ENCODE results near the gene TFDP1.

The TFDP1 gene

GRCh38 chr13:113566227-113566561, 18.4 kb upstream of the TFDP1 start:
- no peaks in the 10 kb centered on the region for H3K36me3 ChIP-seq (ENCODE audit: insufficient read depth, low read length)
- no peaks in the 10 kb centered on the region for H3K79me2 ChIP-seq (ENCODE audit: insufficient read depth, low read length)
- peaks cover 7% of the 10 kb centered on the region; the same call in 1 of the 2 replicates for H4K20me1 ChIP-seq (ENCODE audit: insufficient read depth, low read length)
- ATAC-seq (ENCODE audit: insufficient read depth, low read depth) = no peak
- TF ChIP-seq CTCF (IDR thresholded peaks at IDR 0.05; ENCODE audit: borderline replicate concordance, extremely low read depth, low read length, poor library complexity, severe bottlenecking) (no peak), EZH2 (IDR thresholded peaks at IDR 0.05; ENCODE audit: borderline replicate concordance, low read depth, low read length, severe bottlenecking) (no peak)
- no peak overlapping the region for H3K4me3 ChIP-seq (ENCODE audit: low read depth in 1 of 2, low read length in 2 of 2)
- no peak overlapping the region for H3K9ac ChIP-seq (ENCODE audit: low read depth, low read length)
- H2AFZ ChIP-seq (ENCODE audit: low read depth, low read length) = no peak overlapping the region
- 0 out of 2 replicates have a peak, but pooled peaks cover 3% of the 10 kb centered on the region for H3K4me1 ChIP-seq (ENCODE audit: insufficient read depth, low read length)
- H3K27ac ChIP-seq (ENCODE audit: low read length) = no peak overlapping the region
- H3K9me3 ChIP-seq (ENCODE audit: insufficient read depth, low read length, severe bottlenecking) = no peaks in the 10 kb centered on the region
- H3K27me3 ChIP-seq (ENCODE audit: insufficient read depth, low read length, poor library complexity) = no peaks in the 10 kb centered on the region
- no peak overlapping the region for H3K4me2 ChIP-seq (ENCODE audit: insufficient read depth, low read length)
- no peak for DNase-seq

DNA sequence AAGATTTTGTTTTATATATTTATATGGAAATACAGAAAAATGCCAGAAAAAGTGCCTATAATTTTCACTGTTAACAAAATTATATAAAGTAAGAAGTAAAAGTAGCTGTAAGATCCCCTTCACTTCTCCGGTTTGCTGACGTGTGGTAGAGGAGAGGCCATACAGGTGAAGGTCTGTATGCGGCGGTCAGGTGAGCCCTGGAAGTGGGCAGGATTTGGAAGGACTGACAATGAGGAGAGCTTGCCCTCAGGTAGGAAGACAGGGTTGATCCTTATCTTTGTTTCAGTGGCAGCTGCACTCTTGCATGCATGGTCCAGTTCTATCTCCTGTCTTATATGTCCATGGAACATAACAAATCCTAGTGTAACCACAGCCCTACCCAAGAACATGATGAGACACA, 16.9 kb upstream of the TFDP1 start:
- Histone ChIP-seq H3K36me3 (ENCODE audit: insufficient read depth, low read length) (no peaks in the 10 kb centered on the region), H3K9ac (ENCODE audit: low read depth, low read length) (no peak overlapping the region), H3K4me2 (ENCODE audit: insufficient read depth, low read length) (no peak overlapping the region), H4K20me1 (ENCODE audit: insufficient read depth, low read length) (no peaks in the 10 kb centered on the region; the same call in 1 of the 2 replicates), H3K4me3 (ENCODE audit: low read depth in 1 of 2, low read length in 2 of 2) (no peak overlapping the region), H3K27me3 (ENCODE audit: insufficient read depth, low read length, poor library complexity) (no peaks in the 10 kb centered on the region), H3K9me3 (ENCODE audit: insufficient read depth, low read length, severe bottlenecking) (no peaks in the 10 kb centered on the region), H3K4me1 (ENCODE audit: insufficient read depth, low read length) (no peaks in the 10 kb centered on the region), H2AFZ (ENCODE audit: low read depth, low read length) (no peak overlapping the region), H3K27ac (ENCODE audit: low read length) (no peak overlapping the region), H3K79me2 (ENCODE audit: insufficient read depth, low read length) (no peaks in the 10 kb centered on the region)
- no peak for DNase-seq
- no peak for ATAC-seq (ENCODE audit: insufficient read depth, low read depth)
- TF ChIP-seq CTCF (IDR thresholded peaks at IDR 0.05; ENCODE audit: borderline replicate concordance, extremely low read depth, low read length, poor library complexity, severe bottlenecking) (no peak), EZH2 (IDR thresholded peaks at IDR 0.05; ENCODE audit: borderline replicate concordance, low read depth, low read length, severe bottlenecking) (no peak)

DNA sequence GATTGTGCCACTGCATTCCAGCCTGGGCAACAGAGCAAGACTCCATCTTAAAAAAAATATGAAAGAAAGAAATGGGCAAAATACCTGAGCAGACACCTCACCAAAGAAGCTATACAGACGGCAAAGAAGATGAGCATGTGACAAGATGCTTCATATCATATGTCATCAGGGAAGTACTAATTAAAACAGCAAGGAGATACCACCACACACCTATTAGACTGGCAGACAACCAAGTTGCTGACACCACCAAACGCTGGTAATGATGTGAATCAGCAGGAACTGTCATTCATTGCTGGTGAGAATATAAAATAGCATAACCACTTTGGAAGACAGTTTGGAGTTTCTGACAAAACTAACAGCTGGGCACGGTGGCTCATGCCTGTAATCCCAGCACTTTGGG, 11.5 kb upstream of the TFDP1 start:
- Histone ChIP-seq H3K9ac (ENCODE audit: low read depth, low read length) (no peak overlapping the region), H4K20me1 (ENCODE audit: insufficient read depth, low read length) (no peaks in the 10 kb centered on the region), H3K79me2 (ENCODE audit: insufficient read depth, low read length) (no peaks in the 10 kb centered on the region), H3K27me3 (ENCODE audit: insufficient read depth, low read length, poor library complexity) (no peaks in the 10 kb centered on the region), H3K4me2 (ENCODE audit: insufficient read depth, low read length) (no peak overlapping the region), H3K4me1 (ENCODE audit: insufficient read depth, low read length) (no peaks in the 10 kb centered on the region), H3K27ac (ENCODE audit: low read length) (no peak overlapping the region), H2AFZ (ENCODE audit: low read depth, low read length) (no peak overlapping the region), H3K36me3 (ENCODE audit: insufficient read depth, low read length) (no peaks in the 10 kb centered on the region), H3K4me3 (ENCODE audit: low read depth in 1 of 2, low read length in 2 of 2) (no peak overlapping the region), H3K9me3 (ENCODE audit: insufficient read depth, low read length, severe bottlenecking) (no peaks in the 10 kb centered on the region)
- no peak for DNase-seq
- no peak for ATAC-seq (ENCODE audit: insufficient read depth, low read depth)
- TF ChIP-seq EZH2 (IDR thresholded peaks at IDR 0.05; ENCODE audit: borderline replicate concordance, low read depth, low read length, severe bottlenecking) (no peak), CTCF (IDR thresholded peaks at IDR 0.05; ENCODE audit: borderline replicate concordance, extremely low read depth, low read length, poor library complexity, severe bottlenecking) (no peak)

- ATAC-seq (ENCODE audit: insufficient read depth, low read depth) = no peak
- H3K4me3 ChIP-seq (ENCODE audit: low read depth in 1 of 2, low read length in 2 of 2) = no peak overlapping the region
- H2AFZ ChIP-seq (ENCODE audit: low read depth, low read length) = no peak overlapping the region
- H4K20me1 ChIP-seq (ENCODE audit: insufficient read depth, low read length) = no peaks in the 10 kb centered on the region
- no peaks in the 10 kb centered on the region for H3K27me3 ChIP-seq (ENCODE audit: insufficient read depth, low read length, poor library complexity)
- TF ChIP-seq EZH2 (IDR thresholded peaks at IDR 0.05; ENCODE audit: borderline replicate concordance, low read depth, low read length, severe bottlenecking) = no peak
- TF ChIP-seq CTCF (IDR thresholded peaks at IDR 0.05; ENCODE audit: borderline replicate concordance, extremely low read depth, low read length, poor library complexity, severe bottlenecking) = no peak
- H3K36me3 ChIP-seq (ENCODE audit: insufficient read depth, low read length) = no peaks in the 10 kb centered on the region
- DNase-seq = no peak
- no peaks in the 10 kb centered on the region for H3K4me1 ChIP-seq (ENCODE audit: insufficient read depth, low read length)
- H3K4me2 ChIP-seq (ENCODE audit: insufficient read depth, low read length) = no peak overlapping the region
- no peak overlapping the region for H3K27ac ChIP-seq (ENCODE audit: low read length)
- no peaks in the 10 kb centered on the region for H3K9me3 ChIP-seq (ENCODE audit: insufficient read depth, low read length, severe bottlenecking)
- H3K9ac ChIP-seq (ENCODE audit: low read depth, low read length) = no peak overlapping the region
- no peaks in the 10 kb centered on the region for H3K79me2 ChIP-seq (ENCODE audit: insufficient read depth, low read length)
These were observed 8.0 kb upstream of the TFDP1 start for GRCh38 chr13:113576597-113576996.
